ENCODE data around the gene REM1. TPM values are rescaled to one million over a fixed set of nuclear protein-coding genes. Genes with fewer than 3 reads are reported as not detected.

REM1 gene
- total and polyA plus RNA-seq, 3 donors from 2014 or later, result 1.9 to 3.4 (median 2.6) TPM

- H3K4me1 ChIP-seq, result no peaks in the 10 kb centered on the region
- H3K4me3 ChIP-seq, result no peak overlapping the region
Observed at GRCh38 chr20:31522731-31523130, 47.6 kb downstream of the REM1 start.

GRCh38 chr20:31523361-31524283, 48.5 kb downstream of the REM1 start:
- no peak overlapping the region for H3K27ac ChIP-seq
- no peaks in the 10 kb centered on the region for H3K9me3 ChIP-seq
- TF ChIP-seq POLR2A (IDR thresholded peaks at IDR 0.05) (no peak), CTCF (IDR thresholded peaks at IDR 0.05) (no peak)
- H3K4me3 ChIP-seq, result no peak overlapping the region
- no peaks in the 10 kb centered on the region for H3K27me3 ChIP-seq
- H3K36me3 ChIP-seq (ENCODE audit: low read depth, missing control alignments), result no peaks in the 10 kb centered on the region
- DNase-seq, result no peak
- intact Hi-C loops (cut with DNase I; ENCODE audit: low total_unique reads), result no loop called here
- 86% methylated on average over 8 of the region's 8 CpGs for WGBS, 2 donors
- H3K4me1 ChIP-seq, result no peaks in the 10 kb centered on the region

More at GRCh38 chr20:31522731-31523130, 47.6 kb downstream of the REM1 start:
- Histone ChIP-seq H3K9me3 (no peaks in the 10 kb centered on the region), H3K27me3 (no peaks in the 10 kb centered on the region), H3K36me3 (ENCODE audit: low read depth, missing control alignments) (no peaks in the 10 kb centered on the region), H3K27ac (no peak overlapping the region)
- intact Hi-C loops (cut with DNase I; ENCODE audit: low total_unique reads), result no loop called here
- 86 to 89% methylated on average over 6 of the region's 6 CpGs for WGBS, 2 donors
- DNase-seq, result no peak
- TF ChIP-seq POLR2A (IDR thresholded peaks at IDR 0.05), result no peak
- no peak for TF ChIP-seq CTCF (IDR thresholded peaks at IDR 0.05)

GRCh38 chr20:31527266-31527665, 52.2 kb downstream of the REM1 start:
- TF ChIP-seq CTCF (IDR thresholded peaks at IDR 0.05), result no peak
- no peak for TF ChIP-seq POLR2A (IDR thresholded peaks at IDR 0.05)
- intact Hi-C loops (cut with DNase I; ENCODE audit: low total_unique reads), result no loop called here
- H3K27me3 ChIP-seq, result no peaks in the 10 kb centered on the region
- no peak for DNase-seq
- H3K4me1 ChIP-seq, result no peaks in the 10 kb centered on the region
- H3K4me3 ChIP-seq, result no peak overlapping the region
- H3K27ac ChIP-seq, result no peak overlapping the region
- no peaks in the 10 kb centered on the region for H3K9me3 ChIP-seq
- 92 to 96% methylated on average over 6 of the region's 6 CpGs for WGBS, 2 donors
- H3K36me3 ChIP-seq (ENCODE audit: low read depth, missing control alignments), result no peaks in the 10 kb centered on the region

Other genes with a start within 250 kb of the REM1 start
- gene DEFB115, start 217.6 kb upstream of the REM1 start, total RNA-seq, result not detected
- not detected for gene DEFB115, start 217.6 kb upstream of the REM1 start, polyA plus RNA-seq (ENCODE audit: insufficient read depth, low read depth, low replicate concordance)
- not detected for gene DEFB116, start 166.7 kb upstream of the REM1 start, total RNA-seq
- not detected for gene DEFB116, start 166.7 kb upstream of the REM1 start, polyA plus RNA-seq (ENCODE audit: insufficient read depth, low read depth, low replicate concordance)
- not detected for gene DEFB118, start 106.7 kb upstream of the REM1 start, total RNA-seq
- gene DEFB118, start 106.7 kb upstream of the REM1 start, polyA plus RNA-seq (ENCODE audit: insufficient read depth, low read depth, low replicate concordance), result not detected
- gene DEFB119, start 84.7 kb upstream of the REM1 start, total RNA-seq, result 100 to 1,000 TPM; 549 to 814 TPM
- gene DEFB119, start 84.7 kb upstream of the REM1 start, polyA plus RNA-seq (ENCODE audit: insufficient read depth, low read depth, low replicate concordance), result 538 TPM
- gene DEFB121, start 69.1 kb upstream of the REM1 start, total RNA-seq, result 1 to 10 TPM in 1 of 2 donors, not detected in 1; 1.2 TPM
- 6.2 TPM for gene DEFB121, start 69.1 kb upstream of the REM1 start, polyA plus RNA-seq (ENCODE audit: insufficient read depth, low read depth, low replicate concordance)
- gene DEFB123, start 34.7 kb upstream of the REM1 start, total RNA-seq, result 100 to 1,000 TPM; 654 to 709 TPM
- gene DEFB123, start 34.7 kb upstream of the REM1 start, polyA plus RNA-seq (ENCODE audit: insufficient read depth, low read depth, low replicate concordance), result 222 TPM
- not detected for gene DEFB124, start 161 bp upstream of the REM1 start, total RNA-seq
- 8.2 TPM for gene DEFB124, start 161 bp upstream of the REM1 start, polyA plus RNA-seq (ENCODE audit: insufficient read depth, low read depth, low replicate concordance)
- 10 to 100 TPM; 68.7 to 86.7 TPM for gene HM13, start 39.2 kb downstream of the REM1 start, total RNA-seq
- 97.5 TPM for gene HM13, start 39.2 kb downstream of the REM1 start, polyA plus RNA-seq (ENCODE audit: insufficient read depth, low read depth, low replicate concordance)
- gene ID1, start 130.0 kb downstream of the REM1 start, total RNA-seq, result 100 to 1,000 TPM; 124 to 128 TPM
- 18.7 TPM for gene ID1, start 130.0 kb downstream of the REM1 start, polyA plus RNA-seq (ENCODE audit: insufficient read depth, low read depth, low replicate concordance)
- gene COX4I2, start 162.6 kb downstream of the REM1 start, total RNA-seq, result 1 to 10 TPM; 6.0 to 6.1 TPM
- 2.2 TPM for gene COX4I2, start 162.6 kb downstream of the REM1 start, polyA plus RNA-seq (ENCODE audit: insufficient read depth, low read depth, low replicate concordance)
- 10 to 100 TPM; 83.0 to 84.7 TPM for gene BCL2L1, start 247.6 kb downstream of the REM1 start, total RNA-seq
- gene BCL2L1, start 247.6 kb downstream of the REM1 start, polyA plus RNA-seq (ENCODE audit: insufficient read depth, low read depth, low replicate concordance), result 122 TPM